PC-3 (cell line): ENCODE results near the gene HEATR9. TPM values are rescaled to one million over a fixed set of nuclear protein-coding genes. Genes with fewer than 3 reads are reported as not detected.

ENCODE experiments used
- ATAC-seq: fragments of 200-7000 bp; cut with Tn5 transposase; 2 replicates; pipeline ENCODE4 v1.9.1; 2020; ENCODE audit warnings: mild to moderate bottlenecking, moderate library complexity
- BruUV-seq: library from RNA; stranded (reverse); fragments of 400-500 nt; replicated peaks from 2 replicates; lab custom pipeline; 2021; lab: Mats Ljungman, UMichigan
- CTCF ChIA-PET: fragments of 300-600 bp; sonication (Branson Sonifier 250); formaldehyde crosslinking; loops from one replicate; lab custom pipeline; 2022; ENCODE audit warnings: antibody characterized with exemption; lab: Charles Lee
- POLR2A ChIA-PET: fragments of 300-600 bp; sonication (Branson Sonifier 250); formaldehyde crosslinking; loops from one replicate; lab custom pipeline; 2022; ENCODE audit warnings: antibody characterized with exemption; ENCODE audit not compliant: unreplicated experiment; lab: Charles Lee
- DNase-seq: peaks from one replicate; pipeline ENCODE4 v3.0.0-alpha.2; 2015
- H2AFZ ChIP-seq: fragments of 300-600 bp; sonication (generic); 2 replicates; pipeline ENCODE4 v1.6.0; 2016; ENCODE audit warnings: antibody characterized with exemption, low read length
- H3F3A ChIP-seq: fragments of 300-600 bp; sonication (generic); one replicate; pipeline ENCODE4 v1.6.0; 2017; ENCODE audit warnings: antibody characterized with exemption, low read length, control low read depth, mild to moderate bottlenecking; ENCODE audit not compliant: unreplicated experiment
- H3K27ac ChIP-seq: fragments of 300-600 bp; sonication (generic); 2 replicates; pipeline ENCODE4 v1.5.1; 2016; ENCODE audit warnings: mild to moderate bottlenecking, low read length
- H3K27me3 ChIP-seq: fragments of 300-600 bp; sonication (generic); 2 replicates; pipeline ENCODE4 v1.6.1; 2016; ENCODE audit warnings: low read length, mixed read lengths
- H3K36me3 ChIP-seq: fragments of 300-600 bp; sonication (generic); 2 replicates; pipeline ENCODE4 v1.6.1; 2016; ENCODE audit warnings: low read depth, mixed run types, low read length, mixed read lengths
- H3K4me1 ChIP-seq: fragments of 300-600 bp; sonication (generic); 2 replicates; pipeline ENCODE4 v1.5.1; 2016; ENCODE audit warnings: low read length; ENCODE audit not compliant: insufficient read depth
- H3K4me2 ChIP-seq: fragments of 300-600 bp; sonication (generic); 2 replicates; pipeline ENCODE4 v1.6.0; 2016; ENCODE audit warnings: low read length
- H3K4me3 ChIP-seq: fragments of 300-600 bp; sonication (generic); 2 replicates; pipeline ENCODE4 v1.5.1; 2016; ENCODE audit warnings: mild to moderate bottlenecking, low read length, mixed read lengths
- H3K79me2 ChIP-seq: fragments of 300-600 bp; sonication (generic); 2 replicates; pipeline ENCODE4 v1.6.1; 2017; ENCODE audit warnings: low read length, mixed read lengths
- H3K9ac ChIP-seq: fragments of 300-600 bp; sonication (generic); 2 replicates; pipeline ENCODE4 v1.6.0; 2016; ENCODE audit warnings: mild to moderate bottlenecking, low read length
- H3K9me2 ChIP-seq: fragments of 300-600 bp; sonication (generic); replicated peaks from 2 replicates; pipeline ENCODE4 v1.6.1; 2016; ENCODE audit warnings: mixed run types, low read length, mixed read lengths
- H3K9me3 ChIP-seq: fragments of 300-600 bp; sonication (generic); 2 replicates; pipeline ENCODE4 v1.6.1; 2016; ENCODE audit warnings: low read length, mixed read lengths
- H4K20me1 ChIP-seq: fragments of 300-600 bp; sonication (generic); 2 replicates; pipeline ENCODE4 v1.6.1; 2016; ENCODE audit warnings: low read length, mixed read lengths
- EZH2 ChIP-seq: fragments of 300-600 bp; sonication (generic); IDR thresholded peaks from one replicate; pipeline ENCODE4 v1.6.1; 2017; ENCODE audit warnings: antibody characterized with exemption, mild to moderate bottlenecking, low read length; ENCODE audit not compliant: unreplicated experiment
- EZH2phosphoT487 ChIP-seq: fragments of 300-600 bp; sonication (generic); IDR thresholded peaks from 2 replicates; pipeline ENCODE4 v1.6.1; 2018; ENCODE audit warnings: mild to moderate bottlenecking, antibody characterized with exemption, low read length, borderline replicate concordance
- intact Hi-C: fragments of 100-400 bp; cut with micrococcal nuclease; formaldehyde crosslinking; loops from 2 replicates; pipeline ENCODE4 v1.9.0; 2023
- total RNA-seq: library from RNA; depleted of rRNA; stranded (reverse); fragments of >200 nt; gene quantifications from 2 replicates; pipeline ENCODE4 v1.2.3, GENCODE V29; 2014
- TF ChIP-seq, protein P1 (sequence below): fragments of 300-600 bp; sonication (generic); conservative IDR thresholded peaks from 2 replicates; pipeline ENCODE4 v1.5.1; 2017; ENCODE audit warnings: antibody characterized with exemption, low read depth, mild to moderate bottlenecking, low read length

The HEATR9 gene
- total RNA-seq, 1 experiment from 2014 or later = not detected

DNA sequence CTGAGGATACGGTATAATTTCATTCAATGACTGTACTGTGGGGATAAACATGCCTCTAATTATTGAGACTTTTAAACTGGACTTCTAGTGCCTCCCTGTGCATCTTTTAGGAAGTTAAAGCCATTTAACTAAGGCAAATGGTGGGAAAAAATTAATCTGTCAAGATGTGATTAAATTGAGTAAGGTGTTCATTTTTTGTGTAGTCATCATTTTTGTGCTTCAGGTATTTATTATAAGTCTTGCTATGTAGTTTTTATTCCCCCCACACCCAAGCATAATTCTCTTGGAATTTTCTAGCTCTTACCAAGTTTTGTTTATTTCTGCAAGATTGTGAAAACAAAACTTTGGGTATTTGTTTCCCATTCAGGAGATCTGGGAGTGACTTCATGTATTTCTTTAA lies 49.2 kb downstream of the HEATR9 start:
- Histone ChIP-seq H3F3A (no peaks in the 10 kb centered on the region), H3K4me2 (no peak overlapping the region), H3K9me2 (no peaks in the 10 kb centered on the region), H3K9me3 (no peaks in the 10 kb centered on the region), H2AFZ (no peak overlapping the region), H3K9ac (no peak overlapping the region), H3K4me3 (no peak overlapping the region), H3K79me2 (peaks cover 77% of the 10 kb centered on the region), H3K36me3 (peaks cover 59% of the 10 kb centered on the region), H3K27ac (no peak overlapping the region), H3K4me1 (no peaks in the 10 kb centered on the region), H4K20me1 (peaks cover 23% of the 10 kb centered on the region; the same call in 1 of the 2 replicates), H3K27me3 (no peaks in the 10 kb centered on the region)
- CTCF ChIA-PET = no interaction called here
- no TSS peak for BruUV-seq
- no peak for DNase-seq
- POLR2A ChIA-PET = no interaction called here
- no peak for TF ChIP-seq EZH2
- TF ChIP-seq, protein P1, sequence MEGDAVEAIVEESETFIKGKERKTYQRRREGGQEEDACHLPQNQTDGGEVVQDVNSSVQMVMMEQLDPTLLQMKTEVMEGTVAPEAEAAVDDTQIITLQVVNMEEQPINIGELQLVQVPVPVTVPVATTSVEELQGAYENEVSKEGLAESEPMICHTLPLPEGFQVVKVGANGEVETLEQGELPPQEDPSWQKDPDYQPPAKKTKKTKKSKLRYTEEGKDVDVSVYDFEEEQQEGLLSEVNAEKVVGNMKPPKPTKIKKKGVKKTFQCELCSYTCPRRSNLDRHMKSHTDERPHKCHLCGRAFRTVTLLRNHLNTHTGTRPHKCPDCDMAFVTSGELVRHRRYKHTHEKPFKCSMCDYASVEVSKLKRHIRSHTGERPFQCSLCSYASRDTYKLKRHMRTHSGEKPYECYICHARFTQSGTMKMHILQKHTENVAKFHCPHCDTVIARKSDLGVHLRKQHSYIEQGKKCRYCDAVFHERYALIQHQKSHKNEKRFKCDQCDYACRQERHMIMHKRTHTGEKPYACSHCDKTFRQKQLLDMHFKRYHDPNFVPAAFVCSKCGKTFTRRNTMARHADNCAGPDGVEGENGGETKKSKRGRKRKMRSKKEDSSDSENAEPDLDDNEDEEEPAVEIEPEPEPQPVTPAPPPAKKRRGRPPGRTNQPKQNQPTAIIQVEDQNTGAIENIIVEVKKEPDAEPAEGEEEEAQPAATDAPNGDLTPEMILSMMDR = no peak
- TF ChIP-seq EZH2phosphoT487 = no peak
- intact Hi-C loops = no loop called here
- no peak for ATAC-seq

DNA sequence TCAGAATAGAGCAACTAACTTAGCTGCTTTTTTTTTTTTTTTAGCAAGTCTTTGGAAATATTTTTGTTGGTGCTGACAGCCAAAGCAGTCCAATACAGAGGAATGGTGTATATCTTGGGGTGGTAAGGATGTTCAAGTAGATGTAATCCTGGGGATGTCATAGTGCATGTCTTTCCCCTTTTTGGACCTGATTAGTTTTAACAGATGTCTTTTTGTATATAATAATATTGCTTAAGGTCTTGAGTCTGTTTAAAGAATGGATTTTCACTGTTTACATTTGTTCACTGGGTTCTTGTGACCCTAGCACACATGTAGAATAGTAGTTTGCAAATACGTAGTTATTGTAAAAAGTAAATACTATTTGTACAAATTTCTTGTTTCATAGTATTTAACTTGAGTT lies 51.5 kb downstream of the HEATR9 start:
- ATAC-seq (no peak), DNase-seq (no peak)
- H3K9me3 ChIP-seq = no peaks in the 10 kb centered on the region
- peaks cover 92% of the 10 kb centered on the region for H3K79me2 ChIP-seq
- H2AFZ ChIP-seq = no peak overlapping the region
- no peaks in the 10 kb centered on the region for H3K27me3 ChIP-seq
- no peaks in the 10 kb centered on the region for H3K4me1 ChIP-seq
- BruUV-seq = no TSS peak
- CTCF ChIA-PET = no interaction called here
- H3K36me3 ChIP-seq = peaks cover 40% of the 10 kb centered on the region
- no peaks in the 10 kb centered on the region for H3K9me2 ChIP-seq
- TF ChIP-seq EZH2 (no peak), EZH2phosphoT487 (no peak)
- TF ChIP-seq, protein P1 = no peak
- intact Hi-C loops = no loop called here
- H3K4me2 ChIP-seq = no peak overlapping the region
- POLR2A ChIA-PET = interaction anchor here (0.6 kb wide), 1 partner anchor 10 kb away, joined by 9 read pairs; no protein-coding TSS in a partner anchor
- no peaks in the 10 kb centered on the region for H3F3A ChIP-seq
- H3K9ac ChIP-seq = no peak overlapping the region
- no peak overlapping the region for H3K4me3 ChIP-seq
- H3K27ac ChIP-seq = no peak overlapping the region
- 0 out of 2 replicates have a peak, but pooled peaks cover 17% of the 10 kb centered on the region for H4K20me1 ChIP-seq

DNA sequence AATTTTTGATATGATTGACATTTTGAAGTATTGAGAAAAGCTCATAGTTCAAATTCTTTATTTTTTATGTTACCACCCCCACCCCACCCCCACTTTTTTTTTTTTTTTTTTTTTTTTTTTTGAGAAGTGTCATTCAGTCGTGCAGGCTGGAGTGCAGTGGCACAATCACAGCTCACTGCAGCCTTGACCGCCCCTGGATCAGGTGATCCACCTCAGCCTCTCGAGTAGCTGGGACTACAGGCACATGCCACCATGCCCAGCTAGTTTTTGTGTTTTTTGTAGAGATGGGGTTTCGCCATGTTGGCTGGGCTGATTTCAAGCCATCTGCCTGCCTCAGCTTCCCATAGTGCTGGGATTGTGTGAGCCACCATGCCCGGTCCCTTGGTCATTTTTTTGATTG lies 52.0 kb downstream of the HEATR9 start:
- H3K79me2 ChIP-seq = peaks cover 96% of the 10 kb centered on the region
- peaks cover 42% of the 10 kb centered on the region for H3K36me3 ChIP-seq
- H4K20me1 ChIP-seq = peaks cover 20% of the 10 kb centered on the region; the same call in 1 of the 2 replicates
- no peak overlapping the region for H2AFZ ChIP-seq
- H3K27me3 ChIP-seq = no peaks in the 10 kb centered on the region
- H3F3A ChIP-seq = no peaks in the 10 kb centered on the region
- no TSS peak for BruUV-seq
- no peak for DNase-seq
- CTCF ChIA-PET = no interaction called here
- TF ChIP-seq EZH2phosphoT487 = no peak
- no peak for TF ChIP-seq EZH2
- TF ChIP-seq, protein P1 = no peak
- H3K9ac ChIP-seq = no peak overlapping the region
- H3K9me2 ChIP-seq = no peaks in the 10 kb centered on the region
- no peak for ATAC-seq
- POLR2A ChIA-PET = no interaction called here
- no peak overlapping the region for H3K27ac ChIP-seq
- H3K9me3 ChIP-seq = no peaks in the 10 kb centered on the region
- 0 out of 2 replicates have a peak, but pooled peaks cover 3% of the 10 kb centered on the region for H3K4me1 ChIP-seq
- intact Hi-C loops = no loop called here
- no peak overlapping the region for H3K4me2 ChIP-seq
- no peak overlapping the region for H3K4me3 ChIP-seq
